ENCODE data around the gene CSPG4.

- TF ChIP-seq CTCF (IDR thresholded peaks at IDR 0.05; ENCODE audit: low read depth, low read length, poor library complexity, severe bottlenecking): no peak
- no peak for TF ChIP-seq EZH2phosphoT487 (IDR thresholded peaks at IDR 0.05; ENCODE audit: borderline replicate concordance, low read length)
Measured at GRCh38 chr15:75721480-75721922, 8.9 kb upstream of the CSPG4 start.
